CMK (cell line): ENCODE data around the gene ZNF322.
"Not testable (repeated sequence)": the region's sequence is repeated elsewhere in the genome, so short reads cannot be mapped to it uniquely, and the experiment has no call there.

ENCODE experiments used
- DNase-seq: peaks from one replicate; pipeline ENCODE4 v3.0.0-alpha.2; 2010; ENCODE audit warnings: low read depth

Gene ZNF322

GRCh38 chr6:26659042-26659999 is at the start of gene ZNF322:
ZNF322 (minus strand) TSS chr6:26659746; CDS start chr6:26638553, 21,193 bp downstream.
- DNase-seq = peak; percentile 83

GRCh38 chr6:26705780-26706179 is 46.2 kb upstream of the ZNF322 start:
- not testable (repeated sequence) for DNase-seq

GRCh38 chr6:26705352-26705751 is 45.8 kb upstream of the ZNF322 start:
- not testable (repeated sequence) for DNase-seq

- not testable (repeated sequence) for DNase-seq
Observed at GRCh38 chr6:26701023-26701747, 41.6 kb upstream of the ZNF322 start.

- DNase-seq = not testable (repeated sequence)
Observed at GRCh38 chr6:26697496-26697895, 38.0 kb upstream of the ZNF322 start.

- not testable (repeated sequence) for DNase-seq
Observed at GRCh38 chr6:26689324-26689947, 29.9 kb upstream of the ZNF322 start.

- DNase-seq = not testable (repeated sequence)
Observed at GRCh38 chr6:26682435-26683042, 23.0 kb upstream of the ZNF322 start.

- not testable (repeated sequence) for DNase-seq
Observed at GRCh38 chr6:26673287-26673686, 13.7 kb upstream of the ZNF322 start.

- not testable (repeated sequence) for DNase-seq
Observed at GRCh38 chr6:26670558-26670957, 11.0 kb upstream of the ZNF322 start.

GRCh38 chr6:26670003-26670402 is 10.5 kb upstream of the ZNF322 start:
- DNase-seq = not testable (repeated sequence)

- DNase-seq = peak; percentile 17
Observed at GRCh38 chr6:26660000-26660361, 435 bp upstream of the ZNF322 start.

- peak; percentile 14 for DNase-seq
Observed at GRCh38 chr6:26657256-26657655, 2.3 kb downstream of the ZNF322 start.

- DNase-seq = no peak
Observed at GRCh38 chr6:26653007-26653406, 6.5 kb downstream of the ZNF322 start.

- no peak for DNase-seq
Observed at GRCh38 chr6:26651133-26651781, 8.3 kb downstream of the ZNF322 start.

- no peak for DNase-seq
Observed at GRCh38 chr6:26646074-26646473, 13.5 kb downstream of the ZNF322 start.

- DNase-seq = no peak
Observed at GRCh38 chr6:26640806-26641205, 18.7 kb downstream of the ZNF322 start.

GRCh38 chr6:26629359-26629758 is 30.2 kb downstream of the ZNF322 start:
- DNase-seq = no peak

- DNase-seq = no peak
Observed at GRCh38 chr6:26627843-26628242, 31.7 kb downstream of the ZNF322 start.

- DNase-seq = no peak
Observed at GRCh38 chr6:26624557-26624956, 35.0 kb downstream of the ZNF322 start.

GRCh38 chr6:26623339-26623859 is 36.1 kb downstream of the ZNF322 start:
- DNase-seq = no peak
